ENCODE results near the gene DHX58.

DNA sequence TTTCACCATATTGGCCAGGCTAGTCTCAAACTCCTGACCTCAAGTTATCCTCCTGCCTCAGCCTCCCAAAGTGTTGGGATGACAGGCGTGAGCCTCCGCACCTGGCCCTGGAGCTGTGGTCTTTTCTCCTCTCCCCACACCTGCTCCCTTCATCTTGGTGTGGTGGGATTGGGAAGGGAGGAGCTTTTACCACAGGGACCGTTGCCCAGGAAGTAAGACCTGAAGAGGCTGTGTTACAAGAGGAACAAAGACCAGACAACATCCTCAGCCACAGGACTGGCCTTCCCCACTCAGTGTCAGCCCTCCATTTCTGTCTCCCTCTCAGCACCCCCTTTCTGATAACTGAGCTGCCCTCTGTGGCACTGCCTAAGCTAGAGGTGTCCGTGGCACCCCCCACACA, 52.7 kb downstream of the DHX58 start:
- TF ChIP-seq, protein P1, sequence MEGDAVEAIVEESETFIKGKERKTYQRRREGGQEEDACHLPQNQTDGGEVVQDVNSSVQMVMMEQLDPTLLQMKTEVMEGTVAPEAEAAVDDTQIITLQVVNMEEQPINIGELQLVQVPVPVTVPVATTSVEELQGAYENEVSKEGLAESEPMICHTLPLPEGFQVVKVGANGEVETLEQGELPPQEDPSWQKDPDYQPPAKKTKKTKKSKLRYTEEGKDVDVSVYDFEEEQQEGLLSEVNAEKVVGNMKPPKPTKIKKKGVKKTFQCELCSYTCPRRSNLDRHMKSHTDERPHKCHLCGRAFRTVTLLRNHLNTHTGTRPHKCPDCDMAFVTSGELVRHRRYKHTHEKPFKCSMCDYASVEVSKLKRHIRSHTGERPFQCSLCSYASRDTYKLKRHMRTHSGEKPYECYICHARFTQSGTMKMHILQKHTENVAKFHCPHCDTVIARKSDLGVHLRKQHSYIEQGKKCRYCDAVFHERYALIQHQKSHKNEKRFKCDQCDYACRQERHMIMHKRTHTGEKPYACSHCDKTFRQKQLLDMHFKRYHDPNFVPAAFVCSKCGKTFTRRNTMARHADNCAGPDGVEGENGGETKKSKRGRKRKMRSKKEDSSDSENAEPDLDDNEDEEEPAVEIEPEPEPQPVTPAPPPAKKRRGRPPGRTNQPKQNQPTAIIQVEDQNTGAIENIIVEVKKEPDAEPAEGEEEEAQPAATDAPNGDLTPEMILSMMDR (IDR thresholded peaks at IDR 0.05 in 8 of 11, conservative IDR thresholded peaks at IDR 0.05 in 3 of 11): no peak
- TF ChIP-seq POLR2A (IDR thresholded peaks at IDR 0.05): no peak

Data from spleen (tissue), 7 donors.